K562 (cell line): Measurements from ENCODE around the gene MAGI2. TPM values are rescaled to one million over a fixed set of nuclear protein-coding genes. Genes with fewer than 3 reads are reported as not detected.
A peak's percentile ranks its signal among the peaks of the same experiment; 100 is the strongest.

Source experiments
- ATAC-seq: fragments of 200-7000 bp; cut with Tn5 transposase; 3 replicates; pipeline ENCODE4 v1.9.1; 2020; ENCODE audit warnings: moderate library complexity
- BruUV-seq: library from RNA; stranded (reverse); fragments of 400-500 nt; replicated peaks from 2 replicates; lab custom pipeline; 2021; lab: Mats Ljungman, UMichigan
- CTCF ChIA-PET: fragments of 300-600 bp; formaldehyde crosslinking; extraction: SDS; loops from one replicate; lab custom pipeline; 2021; ENCODE audit warnings: low intra/inter-chr PET ratio; lab: Yijun Ruan, JAX
- POLR2A ChIA-PET: fragments of 300-600, 350-650 bp; sonication (Branson Sonifier 250); formaldehyde crosslinking; extraction: SDS; loops from one replicate; lab custom pipeline; 2021; ENCODE audit warnings: antibody characterized with exemption, inconsistent platforms; lab: Yijun Ruan, JAX
- DNase-seq, 4 experiments: peaks; one replicate each; pipeline versions ENCODE4 v3.0.0 to v3.0.0-alpha.2; 2011 to 2018; ENCODE audit warnings: low spot score in 3 of 4, mixed read lengths in 3 of 4; ENCODE audit errors: extremely low read depth in 1 of 4
- FAIRE-seq: peaks from 2 replicates; lab custom pipeline; 2011; peaks lifted over from hg19 to GRCh38; lab: Jason Lieb, UNC
- H2AFZ ChIP-seq: 2 replicates; pipeline ENCODE4 v1.6.0; 2011; ENCODE audit warnings: low read depth, low read length, control low read depth, inconsistent platforms
- H3K27ac ChIP-seq: fragments of 200-600 bp; 3 replicates; pipeline ENCODE4 v1.8.0; 2011; ENCODE audit warnings: low read depth, mild to moderate bottlenecking, control low read depth, inconsistent platforms, low read length, moderate library complexity, mixed read lengths; ENCODE audit errors: extremely low read depth
- H3K27me3 ChIP-seq, 2 experiments: fragments of 300-600 bp in 1 of 2; 2 replicates in 1 of 2; 3 replicates in 1 of 2; pipeline versions ENCODE4 v1.6.0 to v1.8.0; 2011; ENCODE audit warnings: inconsistent platforms in 2 of 2, low read length in 2 of 2, mild to moderate bottlenecking in 1 of 2, mixed read lengths in 1 of 2, moderate library complexity in 1 of 2; ENCODE audit not compliant: control insufficient read depth in 2 of 2, insufficient read depth in 2 of 2
- H3K36me3 ChIP-seq: fragments of 300-600 bp; 3 replicates; pipeline ENCODE4 v1.8.0; 2011; ENCODE audit warnings: mild to moderate bottlenecking, low read length, inconsistent platforms; ENCODE audit not compliant: control insufficient read depth, insufficient read depth
- H3K4me1 ChIP-seq, 2 experiments: fragments of 200-600 bp in 1 of 2; replicated peaks in 1 of 2; 2 replicates in 1 of 2; 3 replicates in 1 of 2; pipeline versions ENCODE4 v1.5.1 to v1.8.0; 2011; ENCODE audit warnings: inconsistent platforms in 2 of 2, low read length in 2 of 2, mild to moderate bottlenecking in 1 of 2, mixed read lengths in 1 of 2, moderate library complexity in 1 of 2; ENCODE audit not compliant: control insufficient read depth in 2 of 2, insufficient read depth in 2 of 2
- H3K4me2 ChIP-seq: 2 replicates; pipeline ENCODE4 v1.6.1; 2011; ENCODE audit warnings: low read length, control low read depth, inconsistent platforms, mixed read lengths; ENCODE audit not compliant: insufficient read depth
- H3K4me3 ChIP-seq: fragments of 200-600 bp; sonication (generic), shearing (Covaris generic); 2 replicates; pipeline ENCODE4 v1.5.1; 2016; ENCODE audit warnings: control low read depth, inconsistent platforms
- H3K79me2 ChIP-seq: fragments of 200-600 bp; 3 replicates; pipeline ENCODE4 v1.8.0; 2011; ENCODE audit warnings: low read length, inconsistent platforms; ENCODE audit not compliant: control insufficient read depth, insufficient read depth
- H3K9ac ChIP-seq, 2 experiments: 2 replicates each; pipeline versions ENCODE4 v1.6.0 to v1.6.1; 2011; ENCODE audit warnings: low read depth in 2 of 2, low read length in 2 of 2, control low read depth in 1 of 2, inconsistent platforms in 1 of 2, mild to moderate bottlenecking in 1 of 2, mixed read lengths in 1 of 2; ENCODE audit not compliant: insufficient read depth in 1 of 2
- H3K9me1 ChIP-seq: one replicate; pipeline ENCODE4 v1.6.0; 2011; ENCODE audit warnings: inconsistent platforms, mild to moderate bottlenecking, low read length, moderate library complexity; ENCODE audit not compliant: control insufficient read depth, insufficient read depth
- H3K9me3 ChIP-seq: replicated peaks from 2 replicates; pipeline ENCODE4 v1.5.1; 2011; ENCODE audit warnings: low read depth, low read length, inconsistent platforms; ENCODE audit not compliant: control insufficient read depth, insufficient read depth
- H4K20me1 ChIP-seq: replicated peaks from 2 replicates; pipeline ENCODE4 v1.6.1; 2011; ENCODE audit warnings: low read length, inconsistent platforms, mixed read lengths; ENCODE audit not compliant: control insufficient read depth, insufficient read depth
- FOXJ2 ChIP-seq: fragments of 200-800 bp; sonication (Bioruptor generic); IDR thresholded peaks from 2 replicates; pipeline ENCODE4 v1.6.1; 2016; ENCODE audit warnings: missing genetic modification characterization, missing compliant biosample characterization
- in situ Hi-C: fragments of 300-500 bp; cut with MboI; formaldehyde crosslinking; loops from 4 replicates; pipeline ENCODE4 v1.15.0; 2018; ENCODE audit warnings: inconsistent platforms, mixed read lengths
- intact Hi-C: fragments of 100-400 bp; cut with micrococcal nuclease; formaldehyde crosslinking; loops from 2 replicates; pipeline ENCODE4 v1.14.2; 2022
- polyA plus RNA-seq, 8 experiments: library from polyadenylated mRNA; depleted of rRNA in 4 of 8; stranded (reverse) in 5 of 8; unstranded in 3 of 8; fragments of >200 nt; fragmentation: Nextera tagmentation in 2 of 8; fragmentation: Illumina TruSeq in 1 of 8; extraction: Ambion mirVana in 2 of 8; extraction: Trizol in 1 of 8; gene quantifications; 2 replicates each; pipeline versions ENCODE4 v1.2.1 to v1.2.3, GENCODE V29; 2011 to 2014; ENCODE audit warnings: inconsistent platforms in 1 of 8, missing spikeins in 1 of 8
- total RNA-seq, 7 experiments: library from RNA; depleted of rRNA in 6 of 7; stranded (reverse); fragments of >200 nt in 6 of 7; fragmentation: Illumina TruSeq in 2 of 7; extraction: Trizol in 2 of 7; gene quantifications; 2 replicates each; pipeline versions ENCODE4 v1.2.1 to v1.2.3, GENCODE V29; 2011 to 2021; ENCODE audit warnings: low replicate concordance in 1 of 7
- TF ChIP-seq, protein P1 (sequence below), 2 experiments: fragments of 450-650 bp; conservative IDR thresholded peaks; 2 replicates each; pipeline ENCODE4 v1.6.1; 2017; ENCODE audit warnings: mild to moderate bottlenecking in 2 of 2, moderate library complexity in 2 of 2
- TF ChIP-seq, protein P2 (sequence below): sonication (generic); IDR thresholded peaks from 2 replicates; pipeline ENCODE4 v1.6.1; 2016
- TF ChIP-seq, protein P3 (sequence below): sonication (generic); formaldehyde crosslinking; IDR thresholded peaks from 2 replicates; pipeline ENCODE4 v1.8.0; 2022; ENCODE audit warnings: mild to moderate bottlenecking, missing genetic modification reagents

Gene MAGI2
- total and polyA plus RNA-seq, 9 of the 15 experiments (the other 6 are each of a cell fraction or from before 2014, with no cell fraction given), result 0.27 to 1.4 (median 0.70) TPM

DNA sequence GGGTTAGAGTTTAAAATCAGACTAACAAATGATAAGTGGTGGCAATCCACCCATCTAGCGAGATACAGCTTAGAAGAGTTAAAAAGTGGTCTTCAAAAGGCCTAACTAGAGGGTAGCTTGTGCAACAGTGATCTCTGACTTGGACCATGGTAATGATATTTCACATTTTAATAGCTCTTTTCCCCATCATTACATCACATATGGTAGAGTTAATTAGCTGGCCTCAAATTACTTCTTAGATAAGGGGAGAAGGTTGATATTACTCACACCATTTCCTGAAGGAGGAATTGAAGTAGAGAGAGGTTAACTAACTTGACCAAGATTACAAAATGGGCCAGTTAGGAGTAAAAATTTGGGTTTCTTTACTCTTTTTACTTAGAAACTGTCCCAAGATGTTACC, 1431.3 kb downstream of the MAGI2 start (continued):
- TF ChIP-seq, protein P1, sequence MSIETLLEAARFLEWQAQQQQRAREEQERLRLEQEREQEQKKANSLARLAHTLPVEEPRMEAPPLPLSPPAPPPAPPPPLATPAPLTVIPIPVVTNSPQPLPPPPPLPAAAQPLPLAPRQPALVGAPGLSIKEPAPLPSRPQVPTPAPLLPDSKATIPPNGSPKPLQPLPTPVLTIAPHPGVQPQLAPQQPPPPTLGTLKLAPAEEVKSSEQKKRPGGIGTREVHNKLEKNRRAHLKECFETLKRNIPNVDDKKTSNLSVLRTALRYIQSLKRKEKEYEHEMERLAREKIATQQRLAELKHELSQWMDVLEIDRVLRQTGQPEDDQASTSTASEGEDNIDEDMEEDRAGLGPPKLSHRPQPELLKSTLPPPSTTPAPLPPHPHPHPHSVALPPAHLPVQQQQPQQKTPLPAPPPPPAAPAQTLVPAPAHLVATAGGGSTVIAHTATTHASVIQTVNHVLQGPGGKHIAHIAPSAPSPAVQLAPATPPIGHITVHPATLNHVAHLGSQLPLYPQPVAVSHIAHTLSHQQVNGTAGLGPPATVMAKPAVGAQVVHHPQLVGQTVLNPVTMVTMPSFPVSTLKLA (conservative IDR thresholded peaks at IDR 0.05), result no peak
- TF ChIP-seq, protein P2, sequence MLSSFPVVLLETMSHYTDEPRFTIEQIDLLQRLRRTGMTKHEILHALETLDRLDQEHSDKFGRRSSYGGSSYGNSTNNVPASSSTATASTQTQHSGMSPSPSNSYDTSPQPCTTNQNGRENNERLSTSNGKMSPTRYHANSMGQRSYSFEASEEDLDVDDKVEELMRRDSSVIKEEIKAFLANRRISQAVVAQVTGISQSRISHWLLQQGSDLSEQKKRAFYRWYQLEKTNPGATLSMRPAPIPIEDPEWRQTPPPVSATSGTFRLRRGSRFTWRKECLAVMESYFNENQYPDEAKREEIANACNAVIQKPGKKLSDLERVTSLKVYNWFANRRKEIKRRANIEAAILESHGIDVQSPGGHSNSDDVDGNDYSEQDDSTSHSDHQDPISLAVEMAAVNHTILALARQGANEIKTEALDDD, result peak; percentile 61

DNA sequence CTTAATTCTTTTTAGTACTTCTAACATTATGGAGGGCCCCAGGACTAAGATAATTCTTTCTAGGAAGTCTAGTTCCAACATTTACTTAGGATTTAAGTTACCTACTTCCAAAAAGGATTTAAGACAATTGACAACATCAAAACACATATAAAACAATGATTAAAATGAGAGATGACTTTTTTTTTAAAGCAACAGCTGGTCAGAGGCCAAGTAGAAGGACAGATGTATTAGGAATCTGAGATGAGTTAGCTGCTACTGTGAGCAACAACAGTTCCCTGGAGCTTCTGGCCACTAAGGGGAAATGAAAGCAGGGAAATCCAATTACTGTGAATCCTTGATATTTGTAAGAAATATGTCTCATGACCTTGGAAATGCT, 1432.6 kb downstream of the MAGI2 start:
- POLR2A ChIA-PET, result interaction anchor here (0.6 to 1.6 kb wide), 12 partner anchors 8 to 80 kb away, joined by 3 to 5 read pairs (median 3); no protein-coding TSS in a partner anchor

More for the DNA sequence above, 1432.6 kb downstream of the MAGI2 start:
- in situ Hi-C loops (no loop called here), intact Hi-C loops (loop anchor here (1.0 to 10.0 kb wide), 5 partner anchors 19 to 1996 kb away; no protein-coding TSS in a partner anchor)
- Histone ChIP-seq H4K20me1 (no peaks in the 10 kb centered on the region), H3K79me2 (peaks cover 16% of the 10 kb centered on the region; the same call in 2 of the 3 replicates), H3K9me3 (no peaks in the 10 kb centered on the region), H2AFZ (no peak overlapping the region), H3K36me3 (no peaks in the 10 kb centered on the region), H3K9me1 (no peaks in the 10 kb centered on the region), H3K4me1 (peaks cover 16 to 22% of the 10 kb centered on the region in 2 experiments), H3K4me2 (no peak overlapping the region), H3K9ac (no peak overlapping the region), H3K27ac (no peak overlapping the region), H3K4me3 (no peak overlapping the region), H3K27me3 (peaks cover 4 to 12% of the 10 kb centered on the region in 2 experiments; a peak in 4 of 5 replicates)
- DNase-seq (no peak), ATAC-seq (no peak), FAIRE-seq (no peak)
- BruUV-seq, result no TSS peak
- CTCF ChIA-PET, result interaction anchor here (0.6 to 2.5 kb wide), 3 partner anchors 11 to 1458 kb away, joined by 3 to 7 read pairs (median 3); no protein-coding TSS in a partner anchor
- TF ChIP-seq, protein P3, sequence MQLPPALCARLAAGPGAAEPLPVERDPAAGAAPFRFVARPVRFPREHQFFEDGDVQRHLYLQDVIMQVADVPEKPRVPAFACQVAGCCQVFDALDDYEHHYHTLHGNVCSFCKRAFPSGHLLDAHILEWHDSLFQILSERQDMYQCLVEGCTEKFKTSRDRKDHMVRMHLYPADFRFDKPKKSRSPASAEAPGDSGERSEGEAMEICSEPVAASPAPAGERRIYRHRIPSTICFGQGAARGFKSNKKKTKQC (CRISPR knock-in tag), result no peak
- TF ChIP-seq FOXJ2, result 0 out of 2 replicates have a peak, but pooled peaks have one; percentile 12
